ENCODE measurements around the gene IMPDH2. TPM values are rescaled to one million over a fixed set of nuclear protein-coding genes. Genes with fewer than 3 reads are reported as not detected.
A peak's percentile ranks its signal among the peaks of the same experiment; 100 is the strongest.

IMPDH2 gene
- total and polyA plus RNA-seq, 10 of the 15 experiments (the other 5 are each of a cell fraction or from before 2014, with no cell fraction given) = 190 to 424 (median 345) TPM

DNA sequence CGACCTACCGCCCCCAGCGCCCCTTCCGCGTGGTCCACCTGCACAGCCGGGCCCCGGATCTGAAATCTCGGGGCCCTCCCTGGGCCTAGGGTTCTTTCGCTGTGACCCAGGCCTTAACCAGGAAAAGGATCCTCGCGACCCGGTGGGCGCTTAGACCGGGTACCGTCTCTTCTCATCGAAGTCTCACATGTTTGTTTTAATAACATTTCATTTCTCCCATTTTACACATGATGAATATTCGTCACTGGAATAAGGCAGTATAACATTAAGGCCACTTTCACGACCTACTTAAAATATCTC, 10.5 kb downstream of the IMPDH2 start:
- peak overlapping the region; percentile 66 for H3K9ac ChIP-seq (ENCODE audit: control insufficient read depth, insufficient read depth, low read length)
- no peaks in the 10 kb centered on the region for H3K27me3 ChIP-seq (replicated peaks in 1 of 2; ENCODE audit: control insufficient read depth in 2 of 2, insufficient read depth in 2 of 2, low read length in 1 of 2)
- H3K36me3 ChIP-seq (ENCODE audit: control insufficient read depth in 2 of 2, insufficient read depth in 2 of 2, low read length in 1 of 2) = peaks cover 13 to 20% of the 10 kb centered on the region in 2 experiments; a peak in 3 of 4 replicates
- peak overlapping the region; percentile 79 for H2AFZ ChIP-seq (ENCODE audit: control insufficient read depth, low read depth, low read length)
- H4K20me1 ChIP-seq (ENCODE audit: control insufficient read depth, insufficient read depth) = no peaks in the 10 kb centered on the region
- no peaks in the 10 kb centered on the region for H3K9me3 ChIP-seq (replicated peaks; ENCODE audit: control insufficient read depth, insufficient read depth, low read length)
- ChIA-PET SMC1A (ENCODE audit: uncharacterized antibody, unreplicated experiment) (interaction anchor here (4.2 kb wide), 1 partner anchor 11 kb away, joined by 21 read pairs; the partner anchor contains the start of gene WDR6), RAD21 (ENCODE audit: unreplicated experiment) (interaction anchor here (0.7 to 2.3 kb wide), 4 partner anchors 10 to 31 kb away, joined by 3 to 12 read pairs (median 5); partner anchors contain the start of genes IMPDH2 and WDR6), POLR2A (interaction anchor here (2.8 to 3.1 kb wide), 2 partner anchors 10 to 11 kb away, joined by 22 to 28 read pairs; partner anchors contain the start of genes IMPDH2 and WDR6), CTCF (interaction anchor here (0.6 to 5.9 kb wide), 3 partner anchors 11 to 317 kb away, joined by 3 to 83 read pairs (median 3); partner anchors contain the start of gene WDR6)
- H3K4me1 ChIP-seq (ENCODE audit: control insufficient read depth, insufficient read depth, low read length) = peaks cover 8% of the 10 kb centered on the region
- in situ Hi-C loops (cut with MboI) = no loop called here
- DNase-seq (ENCODE audit: low read depth, low spot score) (no peak), FAIRE-seq (no peak), ATAC-seq (no peak)
- intact Hi-C loops (cut with micrococcal nuclease; ENCODE audit: unreplicated experiment) = no loop called here
- H3K27ac ChIP-seq (ENCODE audit: control insufficient read depth, insufficient read depth) = peak overlapping the region; percentile 59
- peak overlapping the region; percentile 86 for H3K4me2 ChIP-seq (ENCODE audit: control insufficient read depth, insufficient read depth)
- under 1% methylated on average over 18 of the region's 18 CpGs for WGBS (ENCODE audit: insufficient coverage, insufficient replicate concordance, low lambda C conversion rate, missing lambda C conversion rate)
- H3K4me3 ChIP-seq = peak overlapping the region; percentile 95
- BruUV-seq (replicated peaks) = no TSS peak
- peaks cover 37% of the 10 kb centered on the region for H3K79me2 ChIP-seq (ENCODE audit: control insufficient read depth, insufficient read depth, low read length)
- TF ChIP-seq LARP7 (IDR thresholded peaks at IDR 0.05) (no peak; the same call in 1 of the 2 replicates), RB1 (IDR thresholded peaks at IDR 0.05; ENCODE audit: borderline replicate concordance) (no peak), SIX5 (IDR thresholded peaks at IDR 0.05; ENCODE audit: low read depth, low read length, severe bottlenecking) (no peak), ESRRA (IDR thresholded peaks at IDR 0.05; ENCODE audit: low read length) (no peak), NFYA (IDR thresholded peaks at IDR 0.05; ENCODE audit: borderline replicate concordance, low read depth, low read length) (no peak), MTA3 (IDR thresholded peaks at IDR 0.05; ENCODE audit: borderline replicate concordance, low read length) (no peak), SUPT20H (IDR thresholded peaks at IDR 0.05; ENCODE audit: borderline replicate concordance, control insufficient read depth, low read depth, low read length) (no peak), IRF4 (IDR thresholded peaks at IDR 0.05; ENCODE audit: low read depth, low read length) (no peak), SMARCA5 (IDR thresholded peaks at IDR 0.05) (0 out of 2 replicates have a peak, but pooled peaks have one; percentile 7), SIN3A (IDR thresholded peaks at IDR 0.05; ENCODE audit: low read depth, low read length) (no peak), CBX3 (IDR thresholded peaks at IDR 0.05; ENCODE audit: borderline replicate concordance, low read depth) (no peak), RAD51 (IDR thresholded peaks at IDR 0.05) (no peak)
- TF ChIP-seq, protein P1, sequence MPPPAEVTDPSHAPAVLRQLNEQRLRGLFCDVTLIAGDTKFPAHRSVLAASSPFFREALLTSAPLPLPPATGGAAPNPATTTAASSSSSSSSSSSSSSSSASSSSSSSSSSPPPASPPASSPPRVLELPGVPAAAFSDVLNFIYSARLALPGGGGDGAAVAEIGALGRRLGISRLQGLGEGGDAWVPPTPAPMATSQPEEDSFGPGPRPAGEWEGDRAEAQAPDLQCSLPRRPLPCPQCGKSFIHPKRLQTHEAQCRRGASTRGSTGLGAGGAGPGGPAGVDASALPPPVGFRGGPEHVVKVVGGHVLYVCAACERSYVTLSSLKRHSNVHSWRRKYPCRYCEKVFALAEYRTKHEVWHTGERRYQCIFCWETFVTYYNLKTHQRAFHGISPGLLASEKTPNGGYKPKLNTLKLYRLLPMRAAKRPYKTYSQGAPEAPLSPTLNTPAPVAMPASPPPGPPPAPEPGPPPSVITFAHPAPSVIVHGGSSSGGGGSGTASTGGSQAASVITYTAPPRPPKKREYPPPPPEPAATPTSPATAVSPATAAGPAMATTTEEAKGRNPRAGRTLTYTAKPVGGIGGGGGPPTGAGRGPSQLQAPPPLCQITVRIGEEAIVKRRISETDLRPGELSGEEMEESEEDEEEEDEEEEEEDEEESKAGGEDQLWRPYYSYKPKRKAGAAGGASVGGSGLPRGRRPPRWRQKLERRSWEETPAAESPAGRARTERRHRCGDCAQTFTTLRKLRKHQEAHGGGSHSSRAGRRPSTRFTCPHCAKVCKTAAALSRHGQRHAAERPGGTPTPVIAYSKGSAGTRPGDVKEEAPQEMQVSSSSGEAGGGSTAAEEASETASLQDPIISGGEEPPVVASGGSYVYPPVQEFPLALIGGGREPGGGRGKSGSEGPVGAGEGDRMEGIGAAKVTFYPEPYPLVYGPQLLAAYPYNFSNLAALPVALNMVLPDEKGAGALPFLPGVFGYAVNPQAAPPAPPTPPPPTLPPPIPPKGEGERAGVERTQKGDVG (CRISPR knock-in tag; IDR thresholded peaks at IDR 0.05) = no peak
- TF ChIP-seq, protein P2, sequence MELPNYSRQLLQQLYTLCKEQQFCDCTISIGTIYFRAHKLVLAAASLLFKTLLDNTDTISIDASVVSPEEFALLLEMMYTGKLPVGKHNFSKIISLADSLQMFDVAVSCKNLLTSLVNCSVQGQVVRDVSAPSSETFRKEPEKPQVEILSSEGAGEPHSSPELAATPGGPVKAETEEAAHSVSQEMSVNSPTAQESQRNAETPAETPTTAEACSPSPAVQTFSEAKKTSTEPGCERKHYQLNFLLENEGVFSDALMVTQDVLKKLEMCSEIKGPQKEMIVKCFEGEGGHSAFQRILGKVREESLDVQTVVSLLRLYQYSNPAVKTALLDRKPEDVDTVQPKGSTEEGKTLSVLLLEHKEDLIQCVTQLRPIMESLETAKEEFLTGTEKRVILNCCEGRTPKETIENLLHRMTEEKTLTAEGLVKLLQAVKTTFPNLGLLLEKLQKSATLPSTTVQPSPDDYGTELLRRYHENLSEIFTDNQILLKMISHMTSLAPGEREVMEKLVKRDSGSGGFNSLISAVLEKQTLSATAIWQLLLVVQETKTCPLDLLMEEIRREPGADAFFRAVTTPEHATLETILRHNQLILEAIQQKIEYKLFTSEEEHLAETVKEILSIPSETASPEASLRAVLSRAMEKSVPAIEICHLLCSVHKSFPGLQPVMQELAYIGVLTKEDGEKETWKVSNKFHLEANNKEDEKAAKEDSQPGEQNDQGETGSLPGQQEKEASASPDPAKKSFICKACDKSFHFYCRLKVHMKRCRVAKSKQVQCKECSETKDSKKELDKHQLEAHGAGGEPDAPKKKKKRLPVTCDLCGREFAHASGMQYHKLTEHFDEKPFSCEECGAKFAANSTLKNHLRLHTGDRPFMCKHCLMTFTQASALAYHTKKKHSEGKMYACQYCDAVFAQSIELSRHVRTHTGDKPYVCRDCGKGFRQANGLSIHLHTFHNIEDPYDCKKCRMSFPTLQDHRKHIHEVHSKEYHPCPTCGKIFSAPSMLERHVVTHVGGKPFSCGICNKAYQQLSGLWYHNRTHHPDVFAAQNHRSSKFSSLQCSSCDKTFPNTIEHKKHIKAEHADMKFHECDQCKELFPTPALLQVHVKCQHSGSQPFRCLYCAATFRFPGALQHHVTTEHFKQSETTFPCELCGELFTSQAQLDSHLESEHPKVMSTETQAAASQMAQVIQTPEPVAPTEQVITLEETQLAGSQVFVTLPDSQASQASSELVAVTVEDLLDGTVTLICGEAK (IDR thresholded peaks at IDR 0.05; ENCODE audit: borderline replicate concordance) = 0 out of 2 replicates have a peak, but pooled peaks have one; percentile 73
- TF ChIP-seq, protein P3, sequence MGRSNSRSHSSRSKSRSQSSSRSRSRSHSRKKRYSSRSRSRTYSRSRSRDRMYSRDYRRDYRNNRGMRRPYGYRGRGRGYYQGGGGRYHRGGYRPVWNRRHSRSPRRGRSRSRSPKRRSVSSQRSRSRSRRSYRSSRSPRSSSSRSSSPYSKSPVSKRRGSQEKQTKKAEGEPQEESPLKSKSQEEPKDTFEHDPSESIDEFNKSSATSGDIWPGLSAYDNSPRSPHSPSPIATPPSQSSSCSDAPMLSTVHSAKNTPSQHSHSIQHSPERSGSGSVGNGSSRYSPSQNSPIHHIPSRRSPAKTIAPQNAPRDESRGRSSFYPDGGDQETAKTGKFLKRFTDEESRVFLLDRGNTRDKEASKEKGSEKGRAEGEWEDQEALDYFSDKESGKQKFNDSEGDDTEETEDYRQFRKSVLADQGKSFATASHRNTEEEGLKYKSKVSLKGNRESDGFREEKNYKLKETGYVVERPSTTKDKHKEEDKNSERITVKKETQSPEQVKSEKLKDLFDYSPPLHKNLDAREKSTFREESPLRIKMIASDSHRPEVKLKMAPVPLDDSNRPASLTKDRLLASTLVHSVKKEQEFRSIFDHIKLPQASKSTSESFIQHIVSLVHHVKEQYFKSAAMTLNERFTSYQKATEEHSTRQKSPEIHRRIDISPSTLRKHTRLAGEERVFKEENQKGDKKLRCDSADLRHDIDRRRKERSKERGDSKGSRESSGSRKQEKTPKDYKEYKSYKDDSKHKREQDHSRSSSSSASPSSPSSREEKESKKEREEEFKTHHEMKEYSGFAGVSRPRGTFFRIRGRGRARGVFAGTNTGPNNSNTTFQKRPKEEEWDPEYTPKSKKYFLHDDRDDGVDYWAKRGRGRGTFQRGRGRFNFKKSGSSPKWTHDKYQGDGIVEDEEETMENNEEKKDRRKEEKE (IDR thresholded peaks at IDR 0.05) = no peak

Measured in GM12878 (cell line).